GM12878 (cell line): ENCODE results near the gene TMEM217. TPM values are rescaled to one million over a fixed set of nuclear protein-coding genes. Genes with fewer than 3 reads are reported as not detected.

Experiments used
- ATAC-seq: fragments of 200-7000 bp; cut with Tn5 transposase; 3 replicates; pipeline ENCODE4 v1.9.1; 2020; ENCODE audit warnings: mild to moderate bottlenecking, moderate library complexity
- BruUV-seq: library from RNA; stranded (reverse); fragments of 400-500 nt; replicated peaks from 2 replicates; lab custom pipeline; 2021; lab: Mats Ljungman, UMichigan
- CTCF ChIA-PET: fragments of 300-600 bp; sonication (Branson Sonifier 250); formaldehyde crosslinking; extraction: SDS; loops from one replicate; lab custom pipeline; 2021; ENCODE audit warnings: inconsistent platforms; lab: Yijun Ruan, JAX
- POLR2A ChIA-PET: fragments of 350-600 bp; formaldehyde crosslinking; extraction: SDS; loops from one replicate; lab custom pipeline; 2021; ENCODE audit warnings: inconsistent platforms; lab: Charles Lee
- RAD21 ChIA-PET: fragments of 300-600 bp; sonication (Branson Sonifier 250); formaldehyde crosslinking; loops from one replicate; lab custom pipeline; 2023; ENCODE audit warnings: antibody characterized with exemption; ENCODE audit not compliant: unreplicated experiment; lab: Charles Lee
- SMC1A ChIA-PET: fragments of 300-600 bp; sonication (Branson Sonifier 250); formaldehyde crosslinking; loops from one replicate; lab custom pipeline; 2023; ENCODE audit not compliant: unreplicated experiment, uncharacterized antibody; lab: Charles Lee
- DNase-seq: peaks from one replicate; pipeline ENCODE4 v3.0.0-alpha.2; 2011; ENCODE audit warnings: low read depth, low spot score
- FAIRE-seq: peaks from 3 replicates; lab custom pipeline; 2011; peaks lifted over from hg19 to GRCh38; lab: Jason Lieb, UNC
- H2AFZ ChIP-seq: 2 replicates; pipeline ENCODE4 v1.6.0; 2011; ENCODE audit warnings: low read depth, low read length, control low read depth; ENCODE audit not compliant: control insufficient read depth
- H3K27ac ChIP-seq: 2 replicates; pipeline ENCODE4 v1.5.1; 2011; ENCODE audit warnings: control low read depth; ENCODE audit not compliant: control insufficient read depth, insufficient read depth
- H3K27me3 ChIP-seq, 2 experiments: replicated peaks in 1 of 2; 2 replicates each; pipeline versions ENCODE4 v1.6.0 to v1.6.1; 2011; ENCODE audit warnings: low read length in 1 of 2; ENCODE audit not compliant: control insufficient read depth in 2 of 2, insufficient read depth in 2 of 2
- H3K36me3 ChIP-seq, 2 experiments: 2 replicates each; pipeline ENCODE4 v1.5.1; 2011; ENCODE audit warnings: low read length in 1 of 2; ENCODE audit not compliant: control insufficient read depth in 2 of 2, insufficient read depth in 2 of 2
- H3K4me1 ChIP-seq: 2 replicates; pipeline ENCODE4 v1.6.1; 2011; ENCODE audit warnings: mild to moderate bottlenecking, low read length, moderate library complexity, mixed read lengths; ENCODE audit not compliant: control insufficient read depth, insufficient read depth
- H3K4me2 ChIP-seq: 2 replicates; pipeline ENCODE4 v1.6.0; 2011; ENCODE audit warnings: control low read depth; ENCODE audit not compliant: control insufficient read depth, insufficient read depth
- H3K4me3 ChIP-seq: fragments of 200-600 bp; sonication (generic); 2 replicates; pipeline ENCODE4 v1.5.1; 2016
- H3K79me2 ChIP-seq: 2 replicates; pipeline ENCODE4 v1.6.0; 2011; ENCODE audit warnings: low read length; ENCODE audit not compliant: control insufficient read depth, insufficient read depth
- H3K9ac ChIP-seq: 2 replicates; pipeline ENCODE4 v1.8.0; 2011; ENCODE audit warnings: low read length, control low read depth, mixed read lengths; ENCODE audit not compliant: control insufficient read depth, insufficient read depth
- H3K9me3 ChIP-seq: replicated peaks from 3 replicates; pipeline ENCODE4 v1.5.1; 2011; ENCODE audit warnings: mild to moderate bottlenecking, low read length; ENCODE audit not compliant: control insufficient read depth, insufficient read depth
- H4K20me1 ChIP-seq: 2 replicates; pipeline ENCODE4 v1.6.0; 2011; ENCODE audit not compliant: control insufficient read depth, insufficient read depth
- CBFB ChIP-seq: IDR thresholded peaks from 2 replicates; pipeline ENCODE4 v1.6.1; 2016; ENCODE audit warnings: antibody characterized with exemption, low read depth
- CBX3 ChIP-seq: fragments of 200-600 bp; sonication (generic); IDR thresholded peaks from 2 replicates; pipeline ENCODE4 v1.6.1; 2016; ENCODE audit warnings: low read depth, borderline replicate concordance
- CBX5 ChIP-seq: sonication (generic); IDR thresholded peaks from 2 replicates; pipeline ENCODE4 v1.6.1; 2016; ENCODE audit warnings: low read depth, moderate library complexity, mild to moderate bottlenecking, inconsistent platforms
- CHD1 ChIP-seq: IDR thresholded peaks from 2 replicates; pipeline ENCODE4 v1.6.1; 2012; ENCODE audit warnings: low read depth, low read length, improper control_type of control experiment
- DPF2 ChIP-seq: fragments of 450-650 bp; IDR thresholded peaks from 2 replicates; pipeline ENCODE4 v1.6.1; 2017; ENCODE audit warnings: mild to moderate bottlenecking
- EGR1 ChIP-seq, 2 experiments: IDR thresholded peaks; 1 replicate in 1 of 2; 2 replicates in 1 of 2; pipeline ENCODE4 v1.6.1; 2011 to 2012; ENCODE audit warnings: low read depth in 2 of 2, low read length in 2 of 2, borderline replicate concordance in 1 of 2, mild to moderate bottlenecking in 1 of 2, moderate library complexity in 1 of 2
- EP300 ChIP-seq, 2 experiments: fragments of 150-350 bp in 1 of 2; IDR thresholded peaks; 2 replicates each; pipeline ENCODE4 v1.6.1; 2011 to 2012; ENCODE audit warnings: low read depth in 2 of 2, low read length in 2 of 2, borderline replicate concordance in 1 of 2, improper control_type of control experiment in 1 of 2, inconsistent platforms in 1 of 2; ENCODE audit not compliant: control insufficient read depth in 1 of 2
- HDAC2 ChIP-seq: fragments of 200-600 bp; sonication (generic); IDR thresholded peaks from 2 replicates; pipeline ENCODE4 v1.6.1; 2017
- IRF3 ChIP-seq: fragments of 450-650 bp; IDR thresholded peaks from 2 replicates; pipeline ENCODE4 v1.6.1; 2014; ENCODE audit warnings: mild to moderate bottlenecking
- JUND ChIP-seq: IDR thresholded peaks from 2 replicates; pipeline ENCODE4 v1.6.1; 2012; ENCODE audit warnings: low read depth, mild to moderate bottlenecking, low read length, improper control_type of control experiment, moderate library complexity
- MEF2A ChIP-seq: IDR thresholded peaks from 2 replicates; pipeline ENCODE4 v1.6.1; 2011; ENCODE audit warnings: low read depth, mild to moderate bottlenecking, low read length, moderate library complexity; ENCODE audit not compliant: insufficient read depth
- MTA2 ChIP-seq: fragments of 450-650 bp; IDR thresholded peaks from 2 replicates; pipeline ENCODE4 v1.6.1; 2016; ENCODE audit warnings: low read depth, mild to moderate bottlenecking, moderate library complexity
- NFXL1 ChIP-seq: fragments of 450-650 bp; IDR thresholded peaks from 2 replicates; pipeline ENCODE4 v1.6.1; 2017; ENCODE audit warnings: antibody characterized with exemption, mild to moderate bottlenecking, borderline replicate concordance
- NRF1 ChIP-seq: conservative IDR thresholded peaks from 2 replicates; pipeline ENCODE4 v1.6.1; 2011; ENCODE audit warnings: mild to moderate bottlenecking, low read depth, low read length, improper control_type of control experiment
- PML ChIP-seq: IDR thresholded peaks from 2 replicates; pipeline ENCODE4 v1.6.1; 2012; ENCODE audit warnings: low read length, inconsistent platforms
- POLR2AphosphoS5 ChIP-seq: IDR thresholded peaks from 2 replicates; pipeline ENCODE4 v1.6.1; 2011; ENCODE audit warnings: mild to moderate bottlenecking, low read length, inconsistent platforms
- RAD51 ChIP-seq: fragments of 450-650 bp; IDR thresholded peaks from 2 replicates; pipeline ENCODE4 v1.6.1; 2016; ENCODE audit warnings: moderate library complexity, mild to moderate bottlenecking, inconsistent platforms
- RBBP5 ChIP-seq: fragments of 200-600 bp; sonication (generic); conservative IDR thresholded peaks from 2 replicates; pipeline ENCODE4 v1.6.1; 2016
- RFX5 ChIP-seq: IDR thresholded peaks from 2 replicates; pipeline ENCODE4 v1.6.1; 2011; ENCODE audit warnings: low read depth, low read length, improper control_type of control experiment
- SREBF1 ChIP-seq: IDR thresholded peaks from 2 replicates; pipeline ENCODE4 v1.6.1; 2012; ENCODE audit warnings: mild to moderate bottlenecking, low read length
- SRF ChIP-seq, 2 experiments: IDR thresholded peaks; 2 replicates each; pipeline ENCODE4 v1.6.1; 2011; ENCODE audit warnings: low read depth in 2 of 2, low read length in 2 of 2, mild to moderate bottlenecking in 1 of 2, moderate library complexity in 1 of 2
- STAT3 ChIP-seq: IDR thresholded peaks from 2 replicates; pipeline ENCODE4 v1.6.1; 2011; ENCODE audit warnings: low read depth, low read length, improper control_type of control experiment
- USF1 ChIP-seq: IDR thresholded peaks from 2 replicates; pipeline ENCODE4 v1.6.1; 2011; ENCODE audit warnings: borderline replicate concordance, low read depth, mild to moderate bottlenecking, moderate library complexity, mixed read lengths, low read length; ENCODE audit not compliant: insufficient read depth; ENCODE audit errors: extremely low read length
- WGBS: methylation state at CpG from one replicate; pipeline ENCODE4 v1.1.6; 2016; ENCODE audit warnings: low lambda C conversion rate; ENCODE audit not compliant: insufficient replicate concordance, insufficient coverage; ENCODE audit errors: missing lambda C conversion rate; 5-methylcytosine and 5-hydroxymethylcytosine counted together
- in situ Hi-C: fragments of 300-500 bp; cut with MboI; formaldehyde crosslinking; loops from 9 replicates; pipeline ENCODE4 v1.14.3; 2018; ENCODE audit warnings: mixed read lengths
- intact Hi-C: fragments of 100-400 bp; cut with micrococcal nuclease; formaldehyde crosslinking; loops from one replicate; pipeline ENCODE4 v1.14.2; 2022; ENCODE audit not compliant: unreplicated experiment
- polyA plus RNA-seq, 11 experiments: library from polyadenylated mRNA; depleted of rRNA in 4 of 11; unstranded in 6 of 11; stranded (reverse) in 5 of 11; fragments of >200 nt; fragmentation: Nextera tagmentation in 4 of 11; fragmentation: Illumina TruSeq in 1 of 11; extraction: Ambion mirVana in 4 of 11; extraction: Trizol in 1 of 11; gene quantifications; 1 replicate in 1 of 11; 2 replicates in 10 of 11; pipeline versions ENCODE4 v1.2.1 to v1.2.3, GENCODE V29; 2011 to 2016; ENCODE audit warnings: inconsistent platforms in 2 of 11, missing spikeins in 2 of 11, low read depth in 1 of 11
- total RNA-seq, 4 experiments: library from RNA; depleted of rRNA in 3 of 4; stranded (reverse); fragments of >200 nt in 3 of 4; fragmentation: Illumina TruSeq in 1 of 4; extraction: Trizol in 1 of 4; gene quantifications; 2 replicates each; pipeline versions ENCODE4 v1.2.1 to v1.2.3, GENCODE V29; 2013 to 2021

Gene TMEM217
- total and polyA plus RNA-seq, 10 of the 15 experiments (the other 5 are each of a cell fraction or from before 2014, with no cell fraction given) = 1.3 to 4.5 (median 2.3) TPM

- TF ChIP-seq RAD51 = no peak
- TF ChIP-seq NRF1 = no peak
- no peak for TF ChIP-seq CHD1
- no peak for TF ChIP-seq HDAC2
- TF ChIP-seq POLR2AphosphoS5 = no peak
- no peak for TF ChIP-seq STAT3
These were observed 83.2 kb downstream of the TMEM217 start (continued) for GRCh38 chr6:37174515-37175331.

- ChIA-PET CTCF (interaction anchor here (1.4 to 4.4 kb wide), 5 partner anchors 36 to 156 kb away, joined by 4 to 260 read pairs (median 31); no protein-coding TSS in a partner anchor), RAD21 (interaction anchor here (1.0 to 8.3 kb wide), 6 partner anchors 13 to 155 kb away, joined by 3 to 255 read pairs (median 31); no protein-coding TSS in a partner anchor), POLR2A (no interaction called here), SMC1A (interaction anchor here (1.1 to 12.2 kb wide), 6 partner anchors 27 to 409 kb away, joined by 3 to 266 read pairs (median 14); no protein-coding TSS in a partner anchor)
- WGBS = 73% methylated on average over 3 of the region's 3 CpGs
- H3K36me3 ChIP-seq = peaks cover 7 to 8% of the 10 kb centered on the region in 2 experiments
- DNase-seq (no peak), ATAC-seq (no peak), FAIRE-seq (no peak)
- in situ Hi-C loops = loop anchor here (5.0 to 10.0 kb wide), 3 partner anchors 122 to 409 kb away; no protein-coding TSS in a partner anchor
- no peaks in the 10 kb centered on the region for H3K9me3 ChIP-seq
- H3K27me3 ChIP-seq = no peaks in the 10 kb centered on the region
- no peaks in the 10 kb centered on the region; the same call in 1 of the 2 replicates for H4K20me1 ChIP-seq
- peaks cover 12% of the 10 kb centered on the region for H3K79me2 ChIP-seq
- H3K27ac ChIP-seq = no peak overlapping the region
- intact Hi-C loops = loop anchor here (5.0 to 10.0 kb wide), 3 partner anchors 62 to 409 kb away; partner anchors contain the start of gene C6orf89
- no TSS peak for BruUV-seq
- no peak overlapping the region for H2AFZ ChIP-seq
- no peak overlapping the region for H3K4me2 ChIP-seq
- H3K9ac ChIP-seq = no peak overlapping the region
- H3K4me3 ChIP-seq = no peak overlapping the region
- peaks cover 27% of the 10 kb centered on the region for H3K4me1 ChIP-seq
- TF ChIP-seq DPF2 (no peak), EP300 (IDR thresholded peaks at IDR 0.05; ENCODE audit: borderline replicate concordance in 1 of 2, control insufficient read depth in 1 of 2, low read depth in 2 of 2, low read length in 2 of 2) (no peak), RFX5 (no peak), CBX3 (no peak), SRF (IDR thresholded peaks at IDR 0.05; ENCODE audit: low read depth in 2 of 2, low read length in 2 of 2) (no peak), USF1 (no peak), MEF2A (no peak), MTA2 (no peak), CBX5 (no peak), PML (no peak), NFXL1 (no peak), EGR1 (IDR thresholded peaks at IDR 0.05; ENCODE audit: borderline replicate concordance in 1 of 2, low read depth in 2 of 2, low read length in 2 of 2) (no peak), CBFB (no peak), JUND (no peak), IRF3 (no peak), RBBP5 (no peak), SREBF1 (no peak)
These were observed 83.8 kb downstream of the TMEM217 start for GRCh38 chr6:37174196-37174514.
